VCaP (cell line): ENCODE results near the gene CLCA2.
A peak's percentile ranks its signal among the peaks of the same experiment; 100 is the strongest.

Experiments
- H3K27ac ChIP-seq: fragments of 450-650 bp; 2 replicates; pipeline ENCODE4 v1.5.1; 2017
- TF ChIP-seq, protein P1 (sequence below): fragments of 450-650 bp; conservative IDR thresholded peaks from 2 replicates; pipeline ENCODE4 v1.5.1; 2017; ENCODE audit warnings: mild to moderate bottlenecking, moderate library complexity

The CLCA2 gene

DNA sequence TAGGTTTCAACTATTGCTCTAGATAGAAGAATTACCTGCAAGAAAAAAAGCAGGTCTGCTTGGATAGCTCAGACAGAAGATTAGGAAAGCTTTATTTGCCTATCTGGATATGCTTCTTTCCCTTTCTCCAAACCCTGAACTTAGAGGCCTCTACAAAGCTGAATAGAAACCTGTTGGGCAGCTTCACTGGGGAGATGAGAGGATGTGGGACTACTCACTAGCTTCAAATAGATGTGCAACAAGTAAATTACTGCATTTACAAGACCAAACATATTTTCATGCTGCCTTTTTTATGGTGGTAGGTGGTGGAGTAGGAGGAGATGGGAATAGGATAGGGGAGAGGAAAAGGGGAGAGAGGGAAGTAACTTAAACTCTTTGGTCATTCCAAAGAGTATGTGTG is 6.4 kb downstream of the CLCA2 start:
- H3K27ac ChIP-seq = no peak overlapping the region
- TF ChIP-seq, protein P1, sequence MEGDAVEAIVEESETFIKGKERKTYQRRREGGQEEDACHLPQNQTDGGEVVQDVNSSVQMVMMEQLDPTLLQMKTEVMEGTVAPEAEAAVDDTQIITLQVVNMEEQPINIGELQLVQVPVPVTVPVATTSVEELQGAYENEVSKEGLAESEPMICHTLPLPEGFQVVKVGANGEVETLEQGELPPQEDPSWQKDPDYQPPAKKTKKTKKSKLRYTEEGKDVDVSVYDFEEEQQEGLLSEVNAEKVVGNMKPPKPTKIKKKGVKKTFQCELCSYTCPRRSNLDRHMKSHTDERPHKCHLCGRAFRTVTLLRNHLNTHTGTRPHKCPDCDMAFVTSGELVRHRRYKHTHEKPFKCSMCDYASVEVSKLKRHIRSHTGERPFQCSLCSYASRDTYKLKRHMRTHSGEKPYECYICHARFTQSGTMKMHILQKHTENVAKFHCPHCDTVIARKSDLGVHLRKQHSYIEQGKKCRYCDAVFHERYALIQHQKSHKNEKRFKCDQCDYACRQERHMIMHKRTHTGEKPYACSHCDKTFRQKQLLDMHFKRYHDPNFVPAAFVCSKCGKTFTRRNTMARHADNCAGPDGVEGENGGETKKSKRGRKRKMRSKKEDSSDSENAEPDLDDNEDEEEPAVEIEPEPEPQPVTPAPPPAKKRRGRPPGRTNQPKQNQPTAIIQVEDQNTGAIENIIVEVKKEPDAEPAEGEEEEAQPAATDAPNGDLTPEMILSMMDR = no peak

DNA sequence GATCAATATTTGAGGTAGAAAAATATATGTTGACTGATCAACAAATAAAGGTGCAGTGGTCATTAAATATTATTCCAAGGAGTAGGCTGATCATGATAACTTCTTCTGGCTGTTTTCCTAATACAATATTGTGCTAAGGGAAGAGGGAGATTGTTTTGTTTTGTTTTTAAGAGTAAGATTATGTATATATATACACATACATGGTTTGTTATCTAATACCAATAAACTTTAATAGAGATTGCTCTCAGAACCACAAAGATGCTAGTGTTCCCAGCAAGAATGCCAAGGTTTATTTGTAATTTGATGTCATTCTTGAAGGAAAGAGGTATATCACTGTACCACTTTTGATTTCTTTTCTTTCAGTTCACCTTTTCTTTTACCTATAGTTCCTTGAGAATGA is 10.1 kb downstream of the CLCA2 start:
- TF ChIP-seq, protein P1 = no peak
- peak overlapping the region; percentile 35 for H3K27ac ChIP-seq

DNA sequence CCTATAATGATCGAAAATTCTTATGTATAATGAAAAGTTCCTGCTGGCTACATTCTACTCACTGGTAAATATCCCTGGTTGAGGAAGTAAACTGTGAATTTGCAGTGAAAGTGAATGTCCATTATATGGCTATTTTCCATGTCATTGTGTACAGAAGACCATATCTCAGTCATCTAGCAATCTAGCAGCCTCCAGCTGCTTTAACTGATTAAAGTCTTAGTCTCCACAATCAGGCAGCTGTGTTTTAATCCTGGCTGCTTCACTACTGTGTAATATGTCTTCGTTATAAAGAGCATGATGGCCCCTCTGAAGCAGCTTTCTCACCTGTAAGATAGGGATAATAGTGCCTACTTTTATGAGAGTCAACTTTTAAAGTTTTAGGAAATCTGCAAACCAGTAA is 11.4 kb downstream of the CLCA2 start:
- H3K27ac ChIP-seq = no peak overlapping the region
- TF ChIP-seq, protein P1 = no peak

DNA sequence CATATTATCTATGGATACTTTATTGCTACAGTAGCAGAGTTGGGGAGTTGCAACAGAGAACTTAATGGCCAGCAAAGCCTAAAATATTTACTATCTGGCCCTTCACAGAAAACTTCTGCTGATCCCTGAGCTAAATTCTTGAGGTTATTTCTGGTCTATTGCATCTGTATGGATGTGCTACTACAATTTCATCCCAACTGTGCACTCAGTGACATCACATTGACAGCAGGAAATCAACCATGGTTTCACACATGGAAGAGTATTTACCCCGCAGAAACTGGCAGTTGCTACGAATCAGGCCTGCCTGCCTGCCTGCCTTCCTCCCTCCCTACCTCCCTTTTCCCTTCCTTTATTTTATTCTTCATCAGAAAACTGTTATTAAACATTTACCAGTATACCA is 12.1 kb downstream of the CLCA2 start:
- TF ChIP-seq, protein P1 = no peak
- H3K27ac ChIP-seq = no peak overlapping the region

DNA sequence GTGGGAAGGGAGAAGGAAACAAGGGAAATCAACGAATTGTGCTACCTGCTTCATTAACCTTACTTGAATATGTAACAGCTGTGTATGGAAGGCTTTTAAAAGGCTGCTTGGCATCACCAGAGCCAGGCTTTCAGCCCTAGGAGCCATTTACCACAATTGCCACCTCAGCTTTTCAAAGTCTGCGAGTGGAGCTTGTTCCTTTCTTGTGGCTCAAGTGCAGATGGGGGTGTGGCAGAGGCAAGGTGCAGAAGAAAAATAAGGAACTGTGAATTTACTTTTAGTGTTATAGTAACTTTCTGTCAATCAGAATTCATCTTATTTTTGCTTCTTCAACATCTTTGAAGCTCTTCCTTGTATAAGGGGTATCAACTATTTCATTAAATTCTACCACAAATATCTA is 17.6 kb downstream of the CLCA2 start:
- H3K27ac ChIP-seq = no peak overlapping the region
- TF ChIP-seq, protein P1 = no peak

DNA sequence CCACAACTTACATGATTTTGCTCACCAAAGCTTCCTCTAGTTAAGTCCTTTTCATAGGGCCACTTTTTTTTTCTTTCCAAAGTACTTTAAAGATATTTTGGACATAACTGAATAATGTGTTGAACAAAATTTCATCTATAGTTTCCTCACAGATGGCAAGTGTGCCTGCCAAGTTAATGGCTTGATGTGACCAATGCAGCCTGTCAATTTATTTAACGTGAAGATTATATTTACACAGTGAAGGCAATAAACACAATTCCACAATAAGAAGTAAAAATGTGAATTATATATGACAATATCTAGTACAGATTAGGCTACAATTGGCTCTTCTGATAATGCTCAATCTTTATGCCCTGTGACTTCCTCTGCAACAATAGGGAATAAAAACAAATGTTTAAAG is 18.0 kb downstream of the CLCA2 start:
- TF ChIP-seq, protein P1 = no peak
- H3K27ac ChIP-seq = no peak overlapping the region

DNA sequence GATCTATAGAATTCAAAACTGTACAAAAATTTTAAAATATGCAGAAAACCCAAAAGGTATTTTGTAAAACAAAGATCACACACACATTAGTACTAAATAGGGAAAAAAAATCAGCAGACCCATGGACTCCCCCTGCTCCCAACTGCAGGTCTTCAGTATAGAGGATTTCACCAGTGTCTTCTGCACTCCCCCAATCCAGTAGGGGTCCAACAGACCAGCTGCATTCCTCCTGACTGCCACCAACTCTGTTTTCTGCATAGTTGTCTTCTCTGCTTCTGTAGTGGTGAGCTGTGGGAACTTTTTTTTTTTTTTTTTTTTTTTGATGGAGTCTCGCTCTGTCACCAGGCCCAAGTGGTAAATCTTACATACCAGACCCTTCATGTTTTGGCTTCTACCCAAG is 21.9 kb downstream of the CLCA2 start:
- TF ChIP-seq, protein P1 = no peak
- no peak overlapping the region for H3K27ac ChIP-seq
